CD14-positive monocyte (primary cell): ENCODE results near the gene CDIPT. TPM values are rescaled to one million over a fixed set of nuclear protein-coding genes. Genes with fewer than 3 reads are reported as not detected.

Experiments used
- DNase-seq, 3 donors: peaks; one replicate each; pipeline ENCODE4 v3.0.0-alpha.2; 2011 to 2022
- H2AFZ ChIP-seq: 2 replicates; pipeline ENCODE4 v1.6.0; 2012; ENCODE audit warnings: mild to moderate bottlenecking, low read depth, low read length, inconsistent platforms; ENCODE audit not compliant: insufficient read depth, poor library complexity, severe bottlenecking
- H3K27ac ChIP-seq, 2 donors: 1 replicate in 1 of 2; 2 replicates in 1 of 2; pipeline ENCODE4 v1.5.1; 2012 to 2013; ENCODE audit warnings: low read length in 2 of 2, control low read depth in 1 of 2, inconsistent platforms in 1 of 2, low read depth in 1 of 2, mild to moderate bottlenecking in 1 of 2
- H3K27me3 ChIP-seq, 2 donors: one replicate each; pipeline versions ENCODE4 v1.6.0 to v1.6.1; 2011 to 2013; ENCODE audit warnings: low read length in 2 of 2; ENCODE audit not compliant: control insufficient read depth in 2 of 2, insufficient read depth in 2 of 2
- H3K36me3 ChIP-seq, 2 donors: replicated peaks in 1 of 2; 1 replicate in 1 of 2; 2 replicates in 1 of 2; pipeline versions ENCODE4 v1.5.1 to v1.6.1; 2012 to 2013; ENCODE audit warnings: low read length in 2 of 2, control low read depth in 1 of 2, inconsistent platforms in 1 of 2, mild to moderate bottlenecking in 1 of 2; ENCODE audit not compliant: insufficient read depth in 2 of 2, control insufficient read depth in 1 of 2
- H3K4me1 ChIP-seq, 2 donors: 1 replicate in 1 of 2; 2 replicates in 1 of 2; pipeline versions ENCODE4 v1.5.1 to v1.6.1; 2012 to 2013; ENCODE audit warnings: low read length in 2 of 2, control low read depth in 1 of 2, inconsistent platforms in 1 of 2, mild to moderate bottlenecking in 1 of 2, moderate library complexity in 1 of 2; ENCODE audit not compliant: insufficient read depth in 2 of 2, control insufficient read depth in 1 of 2
- H3K4me2 ChIP-seq: replicated peaks from 2 replicates; pipeline ENCODE3; 2012; ENCODE audit warnings: low read length, moderate library complexity, mild to moderate bottlenecking; ENCODE audit not compliant: poor library complexity, severe bottlenecking; ENCODE audit errors: extremely low read depth
- H3K4me3 ChIP-seq, 3 experiments: fragments of 200-600 bp in 1 of 3; sonication (generic) in 1 of 3; replicated peaks in 1 of 3; 1 replicate in 2 of 3; 2 replicates in 1 of 3; pipeline ENCODE4 v1.5.1; 2011 to 2013; ENCODE audit warnings: low read length in 3 of 3, mild to moderate bottlenecking in 3 of 3, control low read depth in 2 of 3, low read depth in 2 of 3, inconsistent platforms in 1 of 3, moderate library complexity in 1 of 3
- H3K79me2 ChIP-seq: 2 replicates; pipeline ENCODE4 v1.6.0; 2012; ENCODE audit warnings: mild to moderate bottlenecking, control low read depth, inconsistent platforms, low read length, moderate library complexity; ENCODE audit not compliant: insufficient read depth
- H3K9ac ChIP-seq: 2 replicates; pipeline ENCODE4 v1.6.0; 2017; ENCODE audit warnings: low read length, mild to moderate bottlenecking; ENCODE audit not compliant: insufficient read depth, poor library complexity, severe bottlenecking
- H3K9me3 ChIP-seq, 2 donors: replicated peaks in 1 of 2; 1 replicate in 1 of 2; 2 replicates in 1 of 2; pipeline versions ENCODE4 v1.5.1 to v1.6.1; 2012 to 2013; ENCODE audit warnings: low read length in 2 of 2, control low read depth in 1 of 2; ENCODE audit not compliant: control insufficient read depth in 1 of 2, insufficient read depth in 1 of 2
- H4K20me1 ChIP-seq: 2 replicates; pipeline ENCODE4 v1.6.0; 2012; ENCODE audit warnings: mild to moderate bottlenecking, low read length, control low read depth, moderate library complexity; ENCODE audit not compliant: insufficient read depth
- H3K27ac Mint-ChIP-seq, 7 donors: one replicate each; pipeline ENCODE4 v1.8.0; 2020; ENCODE audit warnings: mild to moderate bottlenecking in 7 of 7, mixed read lengths in 7 of 7, moderate library complexity in 6 of 7, inconsistent platforms in 2 of 7
- H3K27me3 Mint-ChIP-seq, 3 donors: one replicate each; pipeline ENCODE4 v1.8.0; 2021 to 2022; ENCODE audit warnings: low read depth in 3 of 3, mild to moderate bottlenecking in 3 of 3, mixed read lengths in 3 of 3, moderate library complexity in 3 of 3, inconsistent platforms in 1 of 3
- H3K36me3 Mint-ChIP-seq, 2 donors: one replicate each; pipeline ENCODE4 v1.8.0; 2020; ENCODE audit warnings: mixed read lengths in 2 of 2, inconsistent platforms in 1 of 2, mild to moderate bottlenecking in 1 of 2
- H3K4me1 Mint-ChIP-seq: one replicate; pipeline ENCODE4 v1.8.0; 2020; ENCODE audit warnings: mild to moderate bottlenecking, mixed read lengths
- H3K4me3 Mint-ChIP-seq, 2 donors: one replicate each; pipeline ENCODE4 v1.8.0; 2020; ENCODE audit warnings: mild to moderate bottlenecking in 2 of 2, mixed read lengths in 2 of 2, moderate library complexity in 1 of 2
- H3K9me3 Mint-ChIP-seq, 7 donors: one replicate each; pipeline ENCODE4 v1.8.0; 2020 to 2022; ENCODE audit warnings: mixed read lengths in 7 of 7, mild to moderate bottlenecking in 6 of 7, moderate library complexity in 6 of 7, inconsistent platforms in 2 of 7
- CTCF ChIP-seq: fragments of 200-600 bp; IDR thresholded peaks from one replicate; pipeline ENCODE4 v1.8.0; 2022; ENCODE audit warnings: antibody characterized with exemption, mild to moderate bottlenecking
- WGBS: methylation state at CpG from one replicate; pipeline ENCODE4 v1.1.5; 2013; ENCODE audit warnings: missing lambda C conversion rate; ENCODE audit not compliant: insufficient coverage; 5-methylcytosine and 5-hydroxymethylcytosine counted together
- intact Hi-C, 2 donors: fragments of 100-400 bp; cut with micrococcal nuclease; formaldehyde crosslinking; loops; one replicate each; pipeline versions ENCODE4 v1.15.0 to v1.15.1; 2023
- polyA plus RNA-seq, 3 donors: library from polyadenylated mRNA; depleted of rRNA in 1 of 3; unstranded in 2 of 3; stranded (reverse) in 1 of 3; fragments of 300-500 nt in 2 of 3; fragments of >200 nt in 1 of 3; fragmentation: Illumina TruSeq in 2 of 3; gene quantifications; 1 replicate in 2 of 3; 2 replicates in 1 of 3; pipeline ENCODE4 v1.2.3, GENCODE V29; 2012 to 2021

Gene CDIPT
- polyA plus RNA-seq, 3 donors: 67.2 to 98.8 (median 93.5) TPM

GRCh38 chr16:29907973-29908372 lies 44.9 kb upstream of the CDIPT start:
- Histone ChIP-seq H3K27ac (no peak overlapping the region), H3K4me2 (no peak overlapping the region), H3K4me1 (peaks cover 14 to 16% of the 10 kb centered on the region in 2 donors), H3K79me2 (no peaks in the 10 kb centered on the region), H4K20me1 (no peaks in the 10 kb centered on the region), H3K36me3 (no peaks in the 10 kb centered on the region), H2AFZ (no peak overlapping the region), H3K9me3 (no peaks in the 10 kb centered on the region), H3K9ac (no peak overlapping the region), H3K4me3 (no peak overlapping the region), H3K27me3 (no peaks in the 10 kb centered on the region)
- DNase-seq: no peak
- TF ChIP-seq CTCF: no peak
- Mint-ChIP-seq H3K9me3 (peaks cover 0 to 2% (median 0%) of the 10 kb centered on the region in 7 donors), H3K27ac (no peak overlapping the region), H3K36me3 (peaks cover 8 to 15% of the 10 kb centered on the region in 2 donors), H3K27me3 (peaks cover 0 to 4% (median 0%) of the 10 kb centered on the region in 3 donors), H3K4me3 (no peak overlapping the region), H3K4me1 (peaks cover 20% of the 10 kb centered on the region)
- WGBS: 100% methylated on average over 1 of the region's 2 CpGs
- intact Hi-C loops: no loop called here

GRCh38 chr16:29906520-29907244 lies 43.7 kb upstream of the CDIPT start:
- intact Hi-C loops: no loop called here
- no peak overlapping the region for H3K27ac ChIP-seq
- H3K4me1 ChIP-seq: peaks cover 14 to 16% of the 10 kb centered on the region in 2 donors
- Mint-ChIP-seq H3K4me1 (peaks cover 20% of the 10 kb centered on the region), H3K9me3 (peaks cover 0 to 2% (median 0%) of the 10 kb centered on the region in 7 donors), H3K4me3 (no peak overlapping the region), H3K36me3 (peaks cover 4 to 12% of the 10 kb centered on the region in 2 donors), H3K27ac (no peak overlapping the region), H3K27me3 (peaks cover 1 to 9% (median 2%) of the 10 kb centered on the region in 3 donors)
- 90% methylated on average over 20 of the region's 23 CpGs for WGBS
- H3K27me3 ChIP-seq: no peaks in the 10 kb centered on the region
- H3K4me2 ChIP-seq: no peak overlapping the region
- H3K9me3 ChIP-seq: no peaks in the 10 kb centered on the region
- DNase-seq: no peak
- no peaks in the 10 kb centered on the region for H3K36me3 ChIP-seq
- TF ChIP-seq CTCF: no peak
- no peak overlapping the region for H3K4me3 ChIP-seq
- no peaks in the 10 kb centered on the region for H3K79me2 ChIP-seq
- no peaks in the 10 kb centered on the region for H4K20me1 ChIP-seq
- no peak overlapping the region for H2AFZ ChIP-seq
- no peak overlapping the region for H3K9ac ChIP-seq
